IPS DF 4.7 (cell line): ENCODE results near the gene RUNX2.

Experiments
- DNase-seq: peaks from one replicate; pipeline ENCODE4 v3.0.0-alpha.2; 2013; ENCODE audit warnings: low spot score; ENCODE audit errors: extremely low read depth

RUNX2 gene

GRCh38 chr6:45509426-45509825 is 181.3 kb downstream of the RUNX2 start:
- DNase-seq: no peak

GRCh38 chr6:45512717-45513116 is 184.6 kb downstream of the RUNX2 start:
- DNase-seq: no peak

- DNase-seq: no peak
These were observed 185.1 kb downstream of the RUNX2 start for GRCh38 chr6:45513213-45513618.

- DNase-seq: no peak
These were observed 185.7 kb downstream of the RUNX2 start for GRCh38 chr6:45513843-45514242.

- no peak for DNase-seq
These were observed 186.5 kb downstream of the RUNX2 start for GRCh38 chr6:45514454-45515230.

- no peak for DNase-seq
These were observed 190.0 kb downstream of the RUNX2 start for GRCh38 chr6:45518013-45518720.

- no peak for DNase-seq
These were observed 193.1 kb downstream of the RUNX2 start for GRCh38 chr6:45521226-45521625.

- no peak for DNase-seq
These were observed 194.4 kb downstream of the RUNX2 start for GRCh38 chr6:45522486-45522885.

- DNase-seq: no peak
These were observed 199.1 kb downstream of the RUNX2 start for GRCh38 chr6:45527210-45527609.

GRCh38 chr6:45531999-45532595 is 204.0 kb downstream of the RUNX2 start:
- no peak for DNase-seq

GRCh38 chr6:45532721-45533210 is 204.6 kb downstream of the RUNX2 start:
- no peak for DNase-seq

- DNase-seq: no peak
These were observed 205.3 kb downstream of the RUNX2 start for GRCh38 chr6:45533386-45533785.

- DNase-seq: no peak
These were observed 207.8 kb downstream of the RUNX2 start for GRCh38 chr6:45535933-45536332.

- DNase-seq: no peak
These were observed 209.4 kb downstream of the RUNX2 start for GRCh38 chr6:45537539-45537938.

- DNase-seq: no peak
These were observed 210.8 kb downstream of the RUNX2 start for GRCh38 chr6:45538641-45539547.

- no peak for DNase-seq
These were observed 212.3 kb downstream of the RUNX2 start for GRCh38 chr6:45540375-45540920.

GRCh38 chr6:45541934-45542333 is 213.8 kb downstream of the RUNX2 start:
- DNase-seq: no peak

- DNase-seq: no peak
These were observed 215.4 kb downstream of the RUNX2 start for GRCh38 chr6:45543298-45544235.

- no peak for DNase-seq
These were observed 217.3 kb downstream of the RUNX2 start for GRCh38 chr6:45545416-45545815.
